Ovary (tissue), 9 donors: ENCODE results near the gene ZNF226. TPM values are rescaled to one million over a fixed set of nuclear protein-coding genes. Genes with fewer than 3 reads are reported as not detected.
"Not testable (repeated sequence)": the region's sequence is repeated elsewhere in the genome, so short reads cannot be mapped to it uniquely, and the experiment has no call there.

Experiments
- DNase-seq, 5 donors: peaks; one replicate each; pipeline ENCODE4 v3.0.0-alpha.2; 2019 to 2020
- H3K27ac ChIP-seq, 2 donors: fragments of 200-600 bp; one replicate each; pipeline versions ENCODE4 v1.5.1 to v1.8.0; 2019 to 2022
- H3K27me3 ChIP-seq: fragments of 200-600 bp; one replicate; pipeline ENCODE4 v1.8.0; 2022
- H3K36me3 ChIP-seq: fragments of 200-600 bp; sonication (generic); one replicate; pipeline ENCODE4 v1.5.1; 2019
- H3K4me1 ChIP-seq: one replicate; pipeline ENCODE4 v1.8.1; 2013; ENCODE audit warnings: mild to moderate bottlenecking, moderate library complexity; ENCODE audit not compliant: insufficient read depth
- H3K4me3 ChIP-seq: fragments of 200-600 bp; sonication (generic); one replicate; pipeline ENCODE4 v1.5.1; 2017
- H3K9me3 ChIP-seq, 2 donors: fragments of 200-600 bp in 1 of 2; sonication (generic) in 1 of 2; one replicate each; pipeline versions ENCODE4 v1.5.1 to v1.8.1; 2013 to 2019; ENCODE audit warnings: mild to moderate bottlenecking in 1 of 2, moderate library complexity in 1 of 2
- EP300 ChIP-seq: sonication (generic); formaldehyde crosslinking; IDR thresholded peaks from one replicate; pipeline ENCODE4 v1.6.1; 2017; ENCODE audit warnings: antibody characterized with exemption
- POLR2A ChIP-seq: fragments of 450-650 bp; IDR thresholded peaks from one replicate; pipeline ENCODE4 v1.6.1; 2017; ENCODE audit warnings: antibody characterized with exemption, mild to moderate bottlenecking, moderate library complexity
- WGBS, 3 donors: extraction: QIAGEN DNeasy Blood & Tissue Kit in 1 of 3; methylation state at CpG; one replicate each; pipeline versions ENCODE4 v1.1.5 to v1.1.7; 2013 to 2017; 5-methylcytosine and 5-hydroxymethylcytosine counted together
- intact Hi-C, 4 donors: fragments of 100-400 bp; cut with DNase I; formaldehyde crosslinking; loops; one replicate each; pipeline versions ENCODE4 v1.11.0 to v1.15.1; 2022 to 2023
- polyA plus RNA-seq, 2 donors: library from polyadenylated mRNA; stranded (reverse); fragments of 200-250 nt in 1 of 2; fragments of 350-450 nt in 1 of 2; fragmentation: Illumina TruSeq in 1 of 2; extraction: RNeasy Lipid Tissue Mini Kit (QIAGEN cat#74804) in 1 of 2; gene quantifications; one replicate each; pipeline ENCODE4 v1.2.3, GENCODE V29; 2013 to 2014
- total RNA-seq, 7 donors: library from RNA; depleted of rRNA in 2 of 7; stranded (reverse); fragments of >200 nt in 2 of 7; fragmentation: NEBNext Ultra II Directional in 3 of 7; extraction: Animal tissue kit (Norgen Biotek cat#: 25700) in 3 of 7; gene quantifications; one replicate each; pipeline versions ENCODE4 v1.1.0 to v1.2.4, GENCODE V29; 2016 to 2023
- TF ChIP-seq, protein P1 (sequence below), 3 donors: fragments of 450-650 bp in 2 of 3; fragments of 200-600 bp in 1 of 3; IDR thresholded peaks; one replicate each; pipeline versions ENCODE4 v1.5.1 to v1.8.0; 2016 to 2022; ENCODE audit warnings: antibody characterized with exemption in 3 of 3, mild to moderate bottlenecking in 1 of 3
- donor health status: DM: no; HTN: no; CAD: no; lungs with moderate emphysema.
- donor health status: DM: no; HTN: no; CAD: no.
- donor health status: Bipolar disorder and iron deficiency.
- donor health status: DM: yes; HTN: yes; CAD: no.
- donor health status: DM: no; HTN: no; CAD: no.
- donor health status: DM: yes; HTN: yes; CAD: no.

The ZNF226 gene
- total and polyA plus RNA-seq, 9 donors: 11.5 to 30.3 (median 22.4) TPM

DNA sequence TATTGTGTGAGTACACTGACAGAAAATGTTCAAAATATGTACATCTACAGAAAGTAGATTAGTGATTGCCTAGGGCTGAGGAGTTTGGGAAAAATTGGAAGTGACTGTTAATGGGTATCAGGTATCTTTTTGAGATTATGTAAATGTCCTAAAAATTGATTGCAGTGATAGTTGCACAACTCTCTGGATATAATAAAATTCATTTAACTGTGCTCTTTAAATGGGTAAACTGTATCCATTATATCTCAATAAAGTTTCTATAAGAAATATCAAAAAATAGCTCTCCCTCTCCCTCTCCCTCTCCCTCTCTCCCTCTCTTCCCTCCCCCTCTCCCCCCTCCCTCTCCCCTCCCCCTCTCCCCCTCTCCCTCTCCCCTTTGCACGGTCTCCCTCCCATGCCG, 38.1 kb downstream of the ZNF226 start:
- intact Hi-C loops: no loop called here
- Histone ChIP-seq H3K27ac (no peak overlapping the region), H3K27me3 (no peaks in the 10 kb centered on the region), H3K9me3 (peaks cover 0 to 4% of the 10 kb centered on the region in 2 donors), H3K36me3 (no peaks in the 10 kb centered on the region), H3K4me3 (no peak overlapping the region), H3K4me1 (no peaks in the 10 kb centered on the region)
- TF ChIP-seq EP300: no peak
- TF ChIP-seq POLR2A: no peak
- TF ChIP-seq, protein P1, sequence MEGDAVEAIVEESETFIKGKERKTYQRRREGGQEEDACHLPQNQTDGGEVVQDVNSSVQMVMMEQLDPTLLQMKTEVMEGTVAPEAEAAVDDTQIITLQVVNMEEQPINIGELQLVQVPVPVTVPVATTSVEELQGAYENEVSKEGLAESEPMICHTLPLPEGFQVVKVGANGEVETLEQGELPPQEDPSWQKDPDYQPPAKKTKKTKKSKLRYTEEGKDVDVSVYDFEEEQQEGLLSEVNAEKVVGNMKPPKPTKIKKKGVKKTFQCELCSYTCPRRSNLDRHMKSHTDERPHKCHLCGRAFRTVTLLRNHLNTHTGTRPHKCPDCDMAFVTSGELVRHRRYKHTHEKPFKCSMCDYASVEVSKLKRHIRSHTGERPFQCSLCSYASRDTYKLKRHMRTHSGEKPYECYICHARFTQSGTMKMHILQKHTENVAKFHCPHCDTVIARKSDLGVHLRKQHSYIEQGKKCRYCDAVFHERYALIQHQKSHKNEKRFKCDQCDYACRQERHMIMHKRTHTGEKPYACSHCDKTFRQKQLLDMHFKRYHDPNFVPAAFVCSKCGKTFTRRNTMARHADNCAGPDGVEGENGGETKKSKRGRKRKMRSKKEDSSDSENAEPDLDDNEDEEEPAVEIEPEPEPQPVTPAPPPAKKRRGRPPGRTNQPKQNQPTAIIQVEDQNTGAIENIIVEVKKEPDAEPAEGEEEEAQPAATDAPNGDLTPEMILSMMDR (IDR thresholded peaks at IDR 0.05): no peak
- 87 to 88% methylated on average over 2 of the region's 2 CpGs; no CpG with 5 or more reads in 1 of the 3 donors for WGBS, 3 donors
- no peak for DNase-seq

DNA sequence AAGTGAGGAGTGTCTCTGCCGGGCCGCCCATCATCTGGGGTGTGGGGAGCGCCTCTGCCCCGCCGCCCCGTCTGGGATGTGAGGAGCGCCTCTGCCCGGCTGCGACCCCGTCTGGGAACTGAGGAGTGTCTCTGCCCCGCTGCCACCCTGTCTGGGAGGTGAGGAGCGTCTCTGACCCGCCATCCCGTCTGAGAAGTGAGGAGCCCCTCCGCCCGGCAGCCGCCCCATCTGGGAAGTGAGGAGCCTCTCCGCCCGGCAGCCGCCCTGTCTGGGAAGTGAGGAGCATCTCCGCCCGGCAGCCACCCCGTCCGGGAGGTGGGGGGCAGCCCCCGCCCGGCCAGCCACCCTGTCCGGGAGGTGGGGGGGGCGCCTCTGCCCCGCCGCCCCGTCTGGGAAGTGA, 39.0 kb downstream of the ZNF226 start:
- H3K9me3 ChIP-seq, H3K36me3 ChIP-seq, DNase-seq, intact Hi-C loops, H3K27ac ChIP-seq, H3K27me3 ChIP-seq, H3K4me1 ChIP-seq, H3K4me3 ChIP-seq: not testable (repeated sequence)
- 91 to 93% (median 92%) methylated on average over 25 to 31 of the region's 31 CpGs for WGBS, 3 donors

DNA sequence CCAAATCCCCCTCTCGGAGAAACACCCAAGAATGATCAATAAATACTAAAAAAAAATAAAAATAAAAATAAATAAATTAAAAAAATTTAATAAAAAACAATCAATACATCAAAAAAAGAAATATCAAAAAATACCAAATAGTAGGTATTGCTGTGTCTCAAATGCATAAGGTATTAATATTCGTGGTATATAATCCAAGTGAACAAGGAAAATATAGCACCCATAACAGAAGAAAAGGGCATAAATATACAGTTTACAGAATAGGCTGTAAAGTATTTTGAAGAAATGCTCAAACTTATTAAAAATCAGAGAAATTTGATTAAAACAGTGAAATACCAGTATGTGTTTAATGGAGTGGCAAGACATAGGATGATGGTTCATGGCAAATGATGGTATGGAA, 39.9 kb downstream of the ZNF226 start:
- TF ChIP-seq POLR2A (no peak), EP300 (no peak)
- TF ChIP-seq, protein P1 (IDR thresholded peaks at IDR 0.05): no peak
- no peak overlapping the region for H3K27ac ChIP-seq
- no peak overlapping the region for H3K4me3 ChIP-seq
- peaks cover 0 to 4% of the 10 kb centered on the region in 2 donors for H3K9me3 ChIP-seq
- H3K36me3 ChIP-seq: no peaks in the 10 kb centered on the region
- DNase-seq: no peak
- no peaks in the 10 kb centered on the region for H3K4me1 ChIP-seq
- no peaks in the 10 kb centered on the region for H3K27me3 ChIP-seq
- intact Hi-C loops: no loop called here
- 79 to 84% (median 82%) methylated on average over 2 of the region's 2 CpGs for WGBS, 3 donors

DNA sequence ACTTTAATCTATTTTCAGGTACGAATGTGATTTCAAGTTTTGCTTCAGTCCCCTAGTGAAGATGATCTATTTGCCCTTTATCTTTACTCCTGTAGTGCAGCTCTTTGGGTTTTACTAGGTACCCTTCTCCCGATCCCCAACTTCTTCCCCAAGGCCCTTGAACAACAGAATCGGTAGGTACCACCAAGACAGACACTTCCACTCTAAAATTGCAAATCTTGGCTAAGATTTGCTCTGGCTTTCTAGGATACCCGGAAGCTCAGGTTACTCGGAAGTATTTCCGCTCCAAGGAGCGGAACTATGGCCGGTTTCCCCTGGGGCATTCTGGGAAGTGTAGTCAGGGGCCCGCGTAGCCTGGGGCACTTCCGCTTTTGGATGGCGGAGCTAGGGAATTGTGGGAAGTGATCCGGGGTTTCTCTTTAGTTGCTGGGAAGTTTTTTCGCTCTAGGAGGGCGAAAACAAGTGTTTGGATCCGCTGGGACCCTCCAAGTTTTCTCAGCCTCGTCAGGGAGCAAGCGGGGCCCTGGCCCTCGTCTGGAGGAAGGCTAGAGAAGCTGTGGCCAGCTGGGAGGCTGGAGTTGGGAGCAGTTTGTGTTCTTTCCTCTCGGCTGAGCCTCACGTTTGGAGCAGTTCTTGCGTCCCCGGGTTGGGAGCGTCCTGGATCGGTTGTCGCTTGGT, 42.4 kb downstream of the ZNF226 start:
- intact Hi-C loops: no loop called here
- WGBS, 3 donors: 3 to 4% (median 4%) methylated on average over 26 of the region's 26 CpGs

DNA sequence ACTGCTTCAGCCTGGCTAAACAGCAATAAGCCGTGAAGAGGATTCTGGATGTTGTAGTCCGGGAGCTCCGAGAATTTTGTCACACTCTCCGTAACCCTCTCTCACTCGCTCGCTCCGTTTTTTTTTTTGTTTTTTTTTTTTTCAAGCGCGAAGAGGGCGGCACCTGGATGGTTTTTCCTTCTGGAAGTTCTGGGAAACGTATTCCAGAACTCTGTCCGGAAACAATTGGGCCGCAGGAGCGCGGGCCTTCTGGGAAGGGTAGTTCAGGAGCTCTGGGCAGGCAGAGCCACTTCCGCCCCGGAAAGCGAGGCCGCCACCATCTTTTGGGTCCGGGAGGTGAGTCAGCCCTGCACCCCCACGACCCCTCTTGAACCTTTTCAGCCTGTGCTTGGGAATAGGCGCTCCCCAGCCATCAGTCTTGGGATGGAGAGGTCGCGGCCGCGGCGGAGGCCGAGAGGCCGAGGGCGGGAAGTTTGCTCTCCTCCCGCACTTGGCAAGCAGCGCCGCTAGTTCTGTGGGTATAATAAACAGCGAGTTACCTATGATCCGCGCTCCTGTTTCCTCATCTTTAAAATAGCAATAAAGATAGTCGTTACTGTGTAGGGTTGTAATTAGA, 47.5 kb downstream of the ZNF226 start, which contains the start of gene ZNF227:
Gene ZNF227 (plus strand): TSS at position 283 of the 616 bp plus-strand sequence. CDS start 5,261 bp downstream, outside the sequence.
- no peaks in the 10 kb centered on the region for H3K36me3 ChIP-seq
- WGBS, 3 donors: 0% methylated on average over 37 of the region's 37 CpGs
- intact Hi-C loops: no loop called here
- H3K4me3 ChIP-seq: peak within 1 kb of the TSS; percentile 89
- H3K9me3 ChIP-seq: peaks cover 0 to 13% of the 10 kb centered on the region in 2 donors
- peak; percentile 91 to 93 (median 92) for DNase-seq
- H3K27ac ChIP-seq: peak within 1 kb of the TSS in 1 of 2 donors; percentile 59
- no peaks in the 10 kb centered on the region for H3K4me1 ChIP-seq
- TF ChIP-seq EP300: no peak
- TF ChIP-seq, protein P1 (IDR thresholded peaks at IDR 0.05): no peak
- TF ChIP-seq POLR2A: peak; percentile 27
- H3K27me3 ChIP-seq: no peaks in the 10 kb centered on the region

More for the DNA sequence above, 42.4 kb downstream of the ZNF226 start:
- H3K4me1 ChIP-seq: no peaks in the 10 kb centered on the region
- H3K27ac ChIP-seq: peak overlapping the region; percentile 81 to 84
- no peaks in the 10 kb centered on the region for H3K36me3 ChIP-seq
- peak overlapping the region; percentile 70 for H3K4me3 ChIP-seq
- TF ChIP-seq POLR2A: no peak
- no peaks in the 10 kb centered on the region for H3K27me3 ChIP-seq
- peak; percentile 84 to 88 (median 86) for DNase-seq
- peaks cover 0 to 4% of the 10 kb centered on the region in 2 donors for H3K9me3 ChIP-seq
